Adrenal gland (tissue), 5 donors: Measurements from ENCODE around the gene PLXNA4.

Experiments
- POLR2A ChIP-seq, 2 donors: fragments of 450-650 bp; IDR thresholded peaks; one replicate each; pipeline ENCODE4 v1.6.1; 2017; ENCODE audit warnings: antibody characterized with exemption in 2 of 2, mild to moderate bottlenecking in 2 of 2, moderate library complexity in 1 of 2
- TF ChIP-seq, protein P1 (sequence below), 6 experiments: fragments of 450-650 bp in 4 of 6; fragments of 200-600 bp in 2 of 6; sonication (generic) in 1 of 6; IDR thresholded peaks; 1 replicate in 5 of 6; 2 replicates in 1 of 6; pipeline versions ENCODE4 v1.5.1 to v1.8.0; 2016 to 2021; ENCODE audit warnings: antibody characterized with exemption in 6 of 6, mild to moderate bottlenecking in 2 of 6, moderate library complexity in 1 of 6
- donor health status: DM: no; HTN: no; CAD: no.

DNA sequence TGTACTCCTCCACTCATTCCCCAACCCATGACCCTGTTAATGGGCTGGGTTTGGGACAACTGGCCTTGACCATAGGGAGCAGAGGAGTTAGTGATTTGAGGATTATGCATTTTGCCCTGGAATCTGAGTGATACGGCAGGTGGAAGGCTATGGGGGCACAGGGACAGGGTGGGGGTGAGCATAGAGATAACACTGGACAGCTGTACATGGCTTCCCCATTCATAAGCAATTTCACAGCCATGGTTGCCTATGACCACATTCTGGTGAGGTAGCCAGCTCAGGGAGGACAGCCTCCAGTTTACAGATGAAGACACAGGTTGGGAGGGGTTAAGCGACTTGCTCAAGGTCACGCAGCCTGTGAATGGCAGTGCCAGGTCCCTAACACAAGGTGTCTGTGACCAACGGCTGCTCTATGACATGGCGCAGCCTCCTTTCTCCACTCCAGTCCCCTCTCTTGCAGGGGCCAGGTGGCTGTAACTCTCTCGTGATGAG, 319.5 kb downstream of the PLXNA4 start:
- TF ChIP-seq, protein P1, sequence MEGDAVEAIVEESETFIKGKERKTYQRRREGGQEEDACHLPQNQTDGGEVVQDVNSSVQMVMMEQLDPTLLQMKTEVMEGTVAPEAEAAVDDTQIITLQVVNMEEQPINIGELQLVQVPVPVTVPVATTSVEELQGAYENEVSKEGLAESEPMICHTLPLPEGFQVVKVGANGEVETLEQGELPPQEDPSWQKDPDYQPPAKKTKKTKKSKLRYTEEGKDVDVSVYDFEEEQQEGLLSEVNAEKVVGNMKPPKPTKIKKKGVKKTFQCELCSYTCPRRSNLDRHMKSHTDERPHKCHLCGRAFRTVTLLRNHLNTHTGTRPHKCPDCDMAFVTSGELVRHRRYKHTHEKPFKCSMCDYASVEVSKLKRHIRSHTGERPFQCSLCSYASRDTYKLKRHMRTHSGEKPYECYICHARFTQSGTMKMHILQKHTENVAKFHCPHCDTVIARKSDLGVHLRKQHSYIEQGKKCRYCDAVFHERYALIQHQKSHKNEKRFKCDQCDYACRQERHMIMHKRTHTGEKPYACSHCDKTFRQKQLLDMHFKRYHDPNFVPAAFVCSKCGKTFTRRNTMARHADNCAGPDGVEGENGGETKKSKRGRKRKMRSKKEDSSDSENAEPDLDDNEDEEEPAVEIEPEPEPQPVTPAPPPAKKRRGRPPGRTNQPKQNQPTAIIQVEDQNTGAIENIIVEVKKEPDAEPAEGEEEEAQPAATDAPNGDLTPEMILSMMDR (IDR thresholded peaks at IDR 0.05): no peak
- no peak for TF ChIP-seq POLR2A (IDR thresholded peaks at IDR 0.05)
